Muscle layer of duodenum (tissue), 2 donors: ENCODE results near the gene FAM83C.

Experiments
- H3K27ac ChIP-seq: one replicate; pipeline ENCODE4 v1.7.0; 2013; ENCODE audit warnings: mild to moderate bottlenecking, low read length
- H3K27me3 ChIP-seq: one replicate; pipeline ENCODE4 v1.7.0; 2013; ENCODE audit warnings: low read depth, mild to moderate bottlenecking, control low read depth, low read length
- H3K36me3 ChIP-seq, 2 donors: one replicate each; pipeline ENCODE4 v1.7.0; 2013; ENCODE audit warnings: low read length in 2 of 2, control low read depth in 1 of 2, mild to moderate bottlenecking in 1 of 2; ENCODE audit not compliant: insufficient read depth in 2 of 2, control insufficient read depth in 1 of 2
- H3K4me1 ChIP-seq, 2 donors: one replicate each; pipeline ENCODE4 v1.7.0; 2013; ENCODE audit warnings: low read length in 2 of 2, mild to moderate bottlenecking in 2 of 2, control low read depth in 1 of 2, moderate library complexity in 1 of 2; ENCODE audit not compliant: insufficient read depth in 2 of 2, control insufficient read depth in 1 of 2
- H3K4me3 ChIP-seq, 2 donors: one replicate each; pipeline ENCODE4 v1.7.0; 2013; ENCODE audit warnings: low read length in 2 of 2, low read depth in 1 of 2, mild to moderate bottlenecking in 1 of 2
- H3K9me3 ChIP-seq, 2 donors: one replicate each; pipeline ENCODE4 v1.7.0; 2013; ENCODE audit warnings: low read length in 2 of 2, control low read depth in 1 of 2, mild to moderate bottlenecking in 1 of 2; ENCODE audit not compliant: control insufficient read depth in 1 of 2
- donor health status: healthy.

FAM83C gene

DNA sequence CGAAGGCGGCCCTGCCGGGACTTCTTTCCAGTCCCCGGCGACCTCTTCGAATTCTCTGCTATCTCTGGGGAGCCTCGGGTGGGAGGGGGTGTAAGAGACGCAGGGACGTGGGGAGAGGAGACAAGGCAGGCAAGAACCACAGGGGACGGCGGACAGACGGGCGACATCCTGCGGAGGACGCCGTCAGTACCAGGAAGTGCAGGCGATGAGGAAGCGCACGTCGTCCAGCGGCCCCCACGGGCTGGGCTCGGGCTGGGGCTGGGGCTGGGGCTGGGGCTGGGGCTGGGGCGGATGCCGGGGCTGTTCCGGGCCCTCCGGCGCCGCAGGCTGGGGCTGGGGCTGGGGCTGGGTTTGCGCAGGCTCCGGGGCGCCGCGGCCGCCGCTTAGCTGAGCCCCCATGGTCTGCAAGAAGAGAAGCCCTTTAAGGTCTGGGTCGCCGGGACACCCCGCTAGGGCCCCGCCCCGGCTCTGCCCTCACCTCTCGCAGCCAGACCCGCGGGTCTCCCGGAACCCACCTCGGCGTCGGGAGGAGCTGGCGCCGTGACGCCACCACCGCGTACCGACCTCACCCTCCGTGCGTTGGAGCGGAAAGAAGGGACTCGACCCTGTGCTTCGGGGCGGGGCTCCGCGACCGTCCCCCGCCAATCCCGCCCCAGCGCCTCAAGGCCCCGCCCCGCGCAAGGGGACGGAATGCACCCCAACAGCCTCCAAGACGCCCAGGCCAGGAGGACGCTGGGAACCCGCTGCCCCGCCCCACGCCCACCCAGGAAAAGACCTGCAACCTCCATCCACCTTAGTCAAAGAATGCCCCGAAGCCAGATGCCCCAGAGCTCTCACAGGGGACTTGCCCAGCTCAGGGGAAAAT is 14.5 kb downstream of the FAM83C start, which contains the start of gene MMP24OS:
TSS of gene MMP24OS (minus strand) at position 592 of the 865 bp plus-strand sequence. CDS start at position 399, 193 bp downstream.
- H3K4me3 ChIP-seq = peak within 1 kb of the TSS; percentile 73 to 91
- H3K4me1 ChIP-seq = peaks cover 0 to 16% of the 10 kb centered on the region in 2 donors
- H3K27ac ChIP-seq = peak within 1 kb of the TSS; percentile 96
- H3K36me3 ChIP-seq = peaks cover 36 to 38% of the 10 kb centered on the region in 2 donors
- H3K27me3 ChIP-seq = no peaks in the 10 kb centered on the region
- no peaks in the 10 kb centered on the region for H3K9me3 ChIP-seq

DNA sequence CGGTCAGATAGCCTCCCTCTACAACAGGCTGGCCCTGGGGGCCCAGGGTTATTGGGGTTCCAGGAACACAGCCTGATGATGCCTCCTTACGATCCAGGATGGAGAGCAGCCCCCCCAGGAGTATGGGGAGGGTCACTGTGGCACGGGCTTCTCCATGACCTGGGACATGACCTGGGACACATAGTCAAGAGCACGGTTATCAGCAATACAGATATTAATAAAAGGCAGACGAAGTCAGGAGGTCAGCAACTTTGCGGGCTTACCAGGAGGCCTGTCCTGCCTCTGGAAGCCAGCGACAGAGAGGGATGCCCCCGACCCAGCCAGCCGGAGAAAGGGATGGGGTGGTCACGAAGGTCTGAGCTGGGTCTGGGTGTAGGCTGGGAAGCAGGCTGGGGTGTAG is 15.1 kb downstream of the FAM83C start:
- H3K4me3 ChIP-seq = peak overlapping the region; percentile 73 to 91
- no peaks in the 10 kb centered on the region for H3K27me3 ChIP-seq
- peak overlapping the region; percentile 96 for H3K27ac ChIP-seq
- peaks cover 0 to 16% of the 10 kb centered on the region in 2 donors for H3K4me1 ChIP-seq
- H3K9me3 ChIP-seq = no peaks in the 10 kb centered on the region
- peaks cover 36 to 38% of the 10 kb centered on the region in 2 donors for H3K36me3 ChIP-seq

DNA sequence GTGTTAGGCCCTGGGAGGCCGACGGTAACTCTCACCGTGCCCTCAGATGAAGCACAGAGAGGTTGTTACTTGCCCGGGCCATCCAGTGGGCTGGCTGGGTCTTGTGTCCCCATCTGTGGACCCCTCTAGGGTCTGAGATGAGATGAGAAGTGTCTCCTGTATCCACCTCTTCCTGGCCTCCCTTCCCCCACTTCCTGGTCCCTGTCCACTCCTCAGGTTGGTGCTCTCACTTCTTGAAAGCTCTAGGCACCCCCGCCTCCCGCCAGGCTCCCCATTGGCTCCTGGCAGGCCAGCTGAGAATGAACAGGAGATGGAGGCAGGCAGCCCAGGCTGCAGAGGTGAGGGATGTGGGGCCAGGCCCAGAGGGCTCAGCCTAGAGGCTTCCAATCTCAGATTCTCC is 15.8 kb downstream of the FAM83C start:
- Histone ChIP-seq H3K4me3 (peak overlapping the region; percentile 73 to 91), H3K27ac (peak overlapping the region; percentile 96), H3K36me3 (peaks cover 36 to 44% of the 10 kb centered on the region in 2 donors), H3K4me1 (peaks cover 0 to 16% of the 10 kb centered on the region in 2 donors), H3K9me3 (no peaks in the 10 kb centered on the region), H3K27me3 (no peaks in the 10 kb centered on the region)

DNA sequence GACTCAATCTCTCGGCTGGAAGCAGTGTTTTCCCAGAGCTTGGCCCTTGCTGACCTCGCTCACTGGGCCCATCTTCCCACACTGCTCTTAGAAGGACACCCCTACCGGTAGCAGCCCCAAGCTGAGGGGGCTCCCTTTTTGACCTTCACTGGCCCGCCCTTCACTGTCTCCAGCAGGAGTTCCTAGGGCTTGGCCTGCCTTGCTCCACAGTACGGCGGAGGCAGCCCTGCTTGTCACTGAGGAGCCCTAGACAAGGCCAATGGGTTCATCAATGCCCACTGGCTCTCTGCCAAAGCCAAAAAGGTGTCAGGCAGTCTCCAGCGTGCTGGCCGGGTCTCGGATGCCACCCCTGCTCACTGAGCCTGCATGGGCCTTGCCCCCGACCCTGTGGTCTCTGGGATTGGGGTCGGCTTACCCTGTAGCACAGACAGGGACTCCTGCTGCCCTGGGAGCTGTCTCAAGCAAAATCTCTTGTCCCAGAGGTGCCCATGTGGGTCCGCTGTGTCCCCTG is 16.4 kb downstream of the FAM83C start:
- no peak overlapping the region for H3K4me3 ChIP-seq
- H3K9me3 ChIP-seq = no peaks in the 10 kb centered on the region
- no peaks in the 10 kb centered on the region for H3K27me3 ChIP-seq
- no peak overlapping the region for H3K27ac ChIP-seq
- peaks cover 0 to 16% of the 10 kb centered on the region in 2 donors for H3K4me1 ChIP-seq
- H3K36me3 ChIP-seq = peaks cover 35 to 46% of the 10 kb centered on the region in 2 donors

DNA sequence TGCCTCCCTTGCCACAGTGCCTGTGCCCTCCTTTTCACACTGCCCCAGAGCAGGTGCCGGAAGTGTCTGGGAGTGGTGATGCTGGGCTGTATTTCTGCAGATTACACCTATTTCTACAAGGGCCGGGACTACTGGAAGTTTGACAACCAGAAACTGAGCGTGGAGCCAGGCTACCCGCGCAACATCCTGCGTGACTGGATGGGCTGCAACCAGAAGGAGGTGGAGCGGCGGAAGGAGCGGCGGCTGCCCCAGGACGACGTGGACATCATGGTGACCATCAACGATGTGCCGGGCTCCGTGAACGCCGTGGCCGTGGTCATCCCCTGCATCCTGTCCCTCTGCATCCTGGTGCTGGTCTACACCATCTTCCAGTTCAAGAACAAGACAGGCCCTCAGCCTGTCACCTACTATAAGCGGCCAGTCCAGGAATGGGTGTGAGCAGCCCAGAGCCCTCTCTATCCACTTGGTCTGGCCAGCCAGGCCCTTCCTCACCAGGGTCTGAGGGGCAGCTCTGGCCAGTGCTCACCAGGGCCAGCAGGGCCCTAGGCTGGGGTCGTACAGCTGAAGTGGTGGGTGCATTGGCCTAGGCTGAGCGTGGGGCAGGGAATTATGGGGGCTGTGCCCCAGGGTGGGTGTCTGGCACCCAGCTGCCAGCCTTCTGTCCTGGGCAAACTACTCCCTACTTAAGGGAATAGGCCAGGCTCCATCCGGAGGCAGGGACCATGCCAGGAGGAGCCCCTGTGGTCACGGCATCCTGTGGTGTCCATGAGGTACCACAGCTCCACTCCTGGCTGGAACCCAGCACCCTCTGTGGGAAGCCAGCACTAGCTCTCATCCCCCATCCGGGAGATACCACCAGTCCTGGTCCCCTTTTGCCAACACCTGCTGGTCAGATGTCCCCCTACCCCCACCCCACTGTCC is 17.8 kb downstream of the FAM83C start:
- Histone ChIP-seq H3K4me3 (no peak overlapping the region), H3K4me1 (peaks cover 0 to 16% of the 10 kb centered on the region in 2 donors), H3K27me3 (no peaks in the 10 kb centered on the region), H3K27ac (no peak overlapping the region), H3K9me3 (no peaks in the 10 kb centered on the region), H3K36me3 (peaks cover 26 to 39% of the 10 kb centered on the region in 2 donors)

DNA sequence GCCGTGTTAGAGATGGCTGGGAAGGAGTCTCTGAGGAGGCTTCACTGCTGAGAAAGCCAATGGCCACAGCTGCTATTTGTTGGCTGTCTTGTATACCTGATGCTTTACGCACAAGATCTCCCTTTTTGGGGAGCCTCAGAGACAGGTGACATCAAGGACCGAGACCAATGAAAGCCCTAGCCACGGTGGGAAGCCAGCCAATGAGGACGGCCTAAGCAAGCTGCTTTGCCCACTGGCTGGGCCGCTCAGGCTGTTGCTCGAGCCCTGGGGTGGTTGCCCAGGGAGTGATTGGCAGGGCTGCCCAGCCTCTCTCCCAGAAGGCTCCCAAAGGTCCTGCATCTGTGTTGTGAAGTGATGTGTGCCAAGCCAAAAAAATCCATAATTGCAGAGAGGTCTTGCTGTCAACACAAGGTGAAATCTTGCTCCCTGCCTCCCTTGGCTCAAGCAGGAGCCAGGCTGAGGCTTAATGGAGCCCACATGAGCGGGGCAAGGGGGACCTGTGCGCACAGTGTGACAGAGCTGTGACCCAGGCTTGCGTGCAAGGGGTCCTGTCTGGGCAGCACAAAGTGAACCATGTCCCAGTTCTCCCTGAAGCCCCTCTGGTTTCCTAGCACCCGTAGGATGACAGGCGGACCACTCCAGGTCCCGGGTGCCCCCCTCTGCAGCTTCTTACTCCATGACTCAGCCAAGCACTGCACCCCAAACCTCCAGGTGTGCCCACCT is 18.6 kb downstream of the FAM83C start:
- Histone ChIP-seq H3K9me3 (no peaks in the 10 kb centered on the region), H3K4me1 (peaks cover 0 to 16% of the 10 kb centered on the region in 2 donors), H3K27ac (no peak overlapping the region), H3K27me3 (no peaks in the 10 kb centered on the region), H3K36me3 (peaks cover 18 to 31% of the 10 kb centered on the region in 2 donors), H3K4me3 (no peak overlapping the region)

DNA sequence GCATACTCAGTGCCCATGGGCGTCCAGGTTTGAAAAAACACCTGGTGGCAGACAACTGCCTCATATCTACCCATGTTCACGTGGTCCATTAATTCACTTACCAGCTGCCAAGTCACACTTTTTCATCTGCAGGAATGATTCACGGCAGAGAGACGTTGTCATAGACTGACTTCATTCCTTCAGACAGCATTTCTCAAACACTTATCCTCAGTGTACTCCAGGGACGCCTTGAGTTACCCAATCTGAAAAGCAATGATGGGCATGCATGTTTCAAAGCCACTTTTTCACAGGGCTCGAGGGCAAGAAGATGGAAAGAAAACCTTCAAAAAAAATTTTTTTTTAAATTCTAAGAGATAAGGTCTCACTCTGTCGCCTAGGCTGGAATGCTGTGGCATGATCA is 20.3 kb downstream of the FAM83C start:
- H3K9me3 ChIP-seq = no peaks in the 10 kb centered on the region
- H3K27ac ChIP-seq = no peak overlapping the region
- H3K27me3 ChIP-seq = no peaks in the 10 kb centered on the region
- no peak overlapping the region for H3K4me3 ChIP-seq
- peaks cover 22 to 40% of the 10 kb centered on the region in 2 donors for H3K36me3 ChIP-seq
- peaks cover 0 to 11% of the 10 kb centered on the region in 2 donors for H3K4me1 ChIP-seq

DNA sequence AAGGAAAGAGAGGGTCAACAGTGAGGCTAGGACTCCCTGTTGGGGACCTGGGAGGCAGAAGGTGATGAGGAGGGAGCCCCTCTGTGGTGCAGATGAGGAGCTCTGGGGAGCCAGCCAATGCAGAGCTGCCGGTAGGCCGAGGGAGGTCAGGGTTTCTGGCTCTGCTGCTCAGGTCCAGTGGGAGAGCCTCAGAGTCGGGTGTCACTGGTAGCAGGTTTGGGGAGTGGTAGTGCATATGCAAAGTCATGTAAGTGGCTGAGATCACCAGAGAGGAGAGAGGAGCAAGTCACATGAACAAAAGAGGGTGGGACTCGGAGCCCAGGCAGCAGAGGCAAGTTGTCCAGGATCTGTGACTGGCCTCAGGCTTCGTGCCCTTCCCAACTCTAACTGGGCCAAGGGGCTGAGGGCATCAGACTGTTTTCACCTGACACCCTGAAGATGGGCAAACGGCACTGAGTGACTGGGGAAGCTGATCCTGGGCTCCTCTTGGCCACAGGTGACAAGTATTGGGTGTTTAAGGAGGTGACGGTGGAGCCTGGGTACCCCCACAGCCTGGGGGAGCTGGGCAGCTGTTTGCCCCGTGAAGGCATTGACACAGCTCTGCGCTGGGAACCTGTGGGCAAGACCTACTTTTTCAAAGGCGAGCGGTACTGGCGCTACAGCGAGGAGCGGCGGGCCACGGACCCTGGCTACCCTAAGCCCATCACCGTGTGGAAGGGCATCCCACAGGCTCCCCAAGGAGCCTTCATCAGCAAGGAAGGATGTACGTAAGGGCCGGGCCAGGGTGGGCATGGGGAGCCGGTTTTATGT is 20.9 kb downstream of the FAM83C start:
- H3K27me3 ChIP-seq = no peaks in the 10 kb centered on the region
- H3K27ac ChIP-seq = no peak overlapping the region
- no peak overlapping the region for H3K4me3 ChIP-seq
- peaks cover 22 to 40% of the 10 kb centered on the region in 2 donors for H3K36me3 ChIP-seq
- H3K9me3 ChIP-seq = no peaks in the 10 kb centered on the region
- H3K4me1 ChIP-seq = peaks cover 0 to 5% of the 10 kb centered on the region in 2 donors

DNA sequence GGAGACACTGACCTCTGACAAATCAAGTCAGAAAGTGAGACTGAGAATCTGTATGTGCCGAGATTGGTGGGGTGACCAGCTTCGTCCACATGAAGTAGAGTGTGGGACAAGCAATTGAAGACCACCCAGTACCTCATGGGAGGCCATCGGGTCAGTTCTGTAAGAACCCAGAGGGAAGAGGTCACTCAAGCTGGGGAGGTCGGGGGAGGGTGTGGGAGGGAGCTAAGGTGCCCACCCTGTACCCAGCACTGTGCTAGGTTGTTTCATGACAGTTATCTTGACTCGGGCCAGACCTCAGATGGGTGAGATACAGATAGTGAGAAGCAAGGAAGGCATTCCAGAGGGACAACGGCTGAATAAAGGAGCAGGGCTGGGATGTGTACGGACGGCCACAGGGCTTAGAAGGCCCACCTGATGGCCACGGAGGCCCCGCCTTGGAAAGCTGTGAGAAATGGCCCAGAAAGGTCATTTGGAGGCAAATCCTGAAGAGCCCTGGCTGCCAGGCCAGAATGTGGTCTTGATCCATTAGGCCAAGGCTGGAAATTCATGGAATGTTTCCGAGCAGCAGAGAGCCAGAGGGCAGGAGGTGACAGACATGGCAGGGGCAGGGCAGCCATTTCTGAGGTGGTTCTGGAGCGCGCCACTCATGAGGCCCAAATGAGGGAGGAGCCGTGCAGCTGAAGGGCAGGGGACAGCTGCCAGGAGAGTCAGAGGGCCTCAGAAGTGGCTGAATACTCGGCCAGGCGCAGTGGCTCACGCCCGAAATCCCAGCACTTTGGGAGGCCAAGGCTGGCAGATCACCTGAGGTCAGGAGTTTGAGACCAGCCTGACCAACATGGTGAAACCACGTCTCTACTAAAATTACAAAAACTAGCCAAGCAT is 22.0 kb downstream of the FAM83C start:
- no peak overlapping the region for H3K27ac ChIP-seq
- no peaks in the 10 kb centered on the region for H3K27me3 ChIP-seq
- H3K9me3 ChIP-seq = no peaks in the 10 kb centered on the region
- H3K36me3 ChIP-seq = peaks cover 18 to 40% of the 10 kb centered on the region in 2 donors
- no peak overlapping the region for H3K4me3 ChIP-seq
- H3K4me1 ChIP-seq = no peaks in the 10 kb centered on the region
